Activated CD4-positive, alpha-beta T cell treated with anti-CD3 and anti-CD28 coated beads, Interleukin-2, amount 10 ng/mL, durations not matched to agents 24 days and 14 days (primary cell): ENCODE data around the gene CD6. TPM values are rescaled to one million over a fixed set of nuclear protein-coding genes. Genes with fewer than 3 reads are reported as not detected.

Experiments used
- DNase-seq: peaks from one replicate; pipeline ENCODE4 v3.0.0; 2022
- H3K27ac Mint-ChIP-seq: one replicate; pipeline ENCODE4 v1.8.0; 2022; ENCODE audit warnings: mild to moderate bottlenecking, mixed read lengths
- H3K27me3 Mint-ChIP-seq: one replicate; pipeline ENCODE4 v1.8.0; 2022; ENCODE audit warnings: mixed read lengths
- H3K36me3 Mint-ChIP-seq: one replicate; pipeline ENCODE4 v1.8.0; 2022; ENCODE audit warnings: low read depth, mild to moderate bottlenecking, mixed read lengths
- H3K4me1 Mint-ChIP-seq: one replicate; pipeline ENCODE4 v1.8.0; 2021; ENCODE audit warnings: mixed read lengths
- H3K4me3 Mint-ChIP-seq: one replicate; pipeline ENCODE4 v1.8.0; 2022; ENCODE audit warnings: mild to moderate bottlenecking, moderate library complexity, mixed read lengths
- H3K9me3 Mint-ChIP-seq: one replicate; pipeline ENCODE4 v1.8.0; 2021; ENCODE audit warnings: mixed read lengths
- intact Hi-C: fragments of 100-400 bp; cut with micrococcal nuclease; formaldehyde crosslinking; loops from one replicate; pipeline ENCODE4 v1.15.1; 2023
- total RNA-seq: library from RNA; stranded (reverse); gene quantifications from 2 replicates; pipeline ENCODE4 v1.2.3, GENCODE V29; 2022

CD6 gene
- total RNA-seq, 1 donor from 2014 or later, result 421 TPM

DNA sequence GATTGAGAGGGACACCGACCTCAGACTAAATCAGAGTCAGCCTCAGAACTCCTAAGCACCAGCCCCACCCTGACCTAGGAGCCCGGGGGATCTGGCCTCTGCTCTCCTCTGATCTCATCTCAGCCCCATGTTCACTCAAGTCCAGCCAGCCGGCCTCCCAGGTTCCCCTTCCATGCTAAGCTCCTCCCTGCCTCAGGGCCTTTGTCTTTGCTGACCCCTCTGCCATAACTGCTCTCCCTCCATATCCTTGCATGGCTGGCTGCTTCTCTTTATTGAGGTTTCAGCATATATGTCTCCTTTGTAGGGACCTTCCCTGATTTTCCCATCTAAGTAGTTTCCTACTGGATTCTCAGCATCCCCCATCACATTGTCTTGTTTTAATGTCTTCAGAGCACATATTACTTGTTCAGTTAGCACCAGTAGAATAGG is 18.7 kb upstream of the CD6 start:
- intact Hi-C loops, result loop anchor here (1.0 kb wide), 1 partner anchor 37 kb away; no protein-coding TSS in a partner anchor
- Mint-ChIP-seq H3K27ac (peak overlapping the region; percentile 20), H3K9me3 (no peaks in the 10 kb centered on the region), H3K36me3 (no peaks in the 10 kb centered on the region), H3K4me1 (peaks cover 16% of the 10 kb centered on the region), H3K4me3 (peak overlapping the region; percentile 82), H3K27me3 (peaks cover 35% of the 10 kb centered on the region)
- no peak for DNase-seq

DNA sequence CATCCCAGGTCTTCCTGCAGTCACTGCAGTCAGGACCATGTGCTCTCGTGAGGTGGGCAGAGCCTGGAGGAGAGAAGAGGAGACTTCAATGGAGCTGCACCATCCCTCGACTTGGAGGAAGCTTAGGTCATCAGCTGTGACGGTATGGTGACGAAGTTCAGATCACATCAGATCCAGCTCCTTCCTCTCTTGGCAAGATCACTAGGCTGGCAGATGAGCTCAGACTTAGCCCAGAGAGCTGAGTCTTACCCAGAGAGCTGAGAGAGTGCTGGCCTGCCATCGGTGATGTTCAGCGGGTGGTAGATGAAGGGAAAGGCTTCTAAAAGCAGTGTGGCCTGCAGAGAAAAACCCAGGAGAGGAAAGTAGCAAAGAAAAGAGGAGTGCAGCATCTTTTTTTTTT is 17.7 kb upstream of the CD6 start:
- peaks cover 31% of the 10 kb centered on the region for H3K27me3 Mint-ChIP-seq
- intact Hi-C loops, result no loop called here
- H3K9me3 Mint-ChIP-seq, result no peaks in the 10 kb centered on the region
- H3K36me3 Mint-ChIP-seq, result no peaks in the 10 kb centered on the region
- H3K4me1 Mint-ChIP-seq, result peaks cover 16% of the 10 kb centered on the region
- no peak overlapping the region for H3K27ac Mint-ChIP-seq
- no peak overlapping the region for H3K4me3 Mint-ChIP-seq
- DNase-seq, result no peak

DNA sequence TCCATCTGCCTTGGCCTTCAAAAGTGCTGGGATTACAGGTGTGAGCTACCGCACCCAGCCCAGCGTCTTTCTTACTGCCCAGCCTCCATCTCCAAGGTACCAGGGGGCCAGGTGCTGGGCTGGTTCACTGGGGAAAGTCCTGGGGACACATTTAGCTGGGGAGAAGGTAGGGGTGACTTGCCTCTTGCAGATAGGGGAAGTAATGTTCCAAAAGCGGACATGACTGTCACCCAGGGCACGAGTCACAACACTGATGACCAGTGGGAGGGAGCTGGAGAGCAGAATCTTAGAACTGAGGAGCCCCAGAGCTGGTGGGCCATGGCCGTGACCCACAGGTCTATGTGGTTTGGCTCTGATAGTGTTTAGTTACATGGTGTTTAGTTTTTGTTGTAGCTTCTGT is 17.1 kb upstream of the CD6 start:
- Mint-ChIP-seq H3K9me3 (no peaks in the 10 kb centered on the region), H3K36me3 (no peaks in the 10 kb centered on the region), H3K27ac (no peak overlapping the region), H3K27me3 (peaks cover 30% of the 10 kb centered on the region), H3K4me3 (no peak overlapping the region), H3K4me1 (peaks cover 16% of the 10 kb centered on the region)
- intact Hi-C loops, result no loop called here
- DNase-seq, result no peak

DNA sequence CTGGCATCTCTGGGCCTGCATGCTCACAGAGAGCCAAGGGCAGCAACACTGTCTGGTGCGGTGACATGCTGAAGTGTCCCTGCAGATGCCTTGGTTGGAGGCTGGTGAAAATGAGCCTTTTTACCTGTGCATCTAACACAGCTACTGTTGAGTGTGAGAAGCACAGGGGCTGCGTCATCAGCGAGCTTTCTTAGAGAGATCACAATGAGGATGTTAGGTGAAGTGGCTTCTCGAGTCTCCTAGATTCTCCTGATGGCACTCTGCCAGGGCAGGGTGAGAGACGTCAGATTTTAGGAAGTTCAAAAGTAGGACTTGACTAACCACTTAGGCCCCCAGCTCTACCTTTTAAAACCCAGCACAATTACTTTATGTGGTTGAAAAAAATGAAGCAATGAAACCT is 15.9 kb upstream of the CD6 start:
- no peaks in the 10 kb centered on the region for H3K9me3 Mint-ChIP-seq
- no peak for DNase-seq
- peaks cover 16% of the 10 kb centered on the region for H3K4me1 Mint-ChIP-seq
- peaks cover 36% of the 10 kb centered on the region for H3K27me3 Mint-ChIP-seq
- intact Hi-C loops, result no loop called here
- H3K27ac Mint-ChIP-seq, result no peak overlapping the region
- H3K36me3 Mint-ChIP-seq, result no peaks in the 10 kb centered on the region
- H3K4me3 Mint-ChIP-seq, result no peak overlapping the region

DNA sequence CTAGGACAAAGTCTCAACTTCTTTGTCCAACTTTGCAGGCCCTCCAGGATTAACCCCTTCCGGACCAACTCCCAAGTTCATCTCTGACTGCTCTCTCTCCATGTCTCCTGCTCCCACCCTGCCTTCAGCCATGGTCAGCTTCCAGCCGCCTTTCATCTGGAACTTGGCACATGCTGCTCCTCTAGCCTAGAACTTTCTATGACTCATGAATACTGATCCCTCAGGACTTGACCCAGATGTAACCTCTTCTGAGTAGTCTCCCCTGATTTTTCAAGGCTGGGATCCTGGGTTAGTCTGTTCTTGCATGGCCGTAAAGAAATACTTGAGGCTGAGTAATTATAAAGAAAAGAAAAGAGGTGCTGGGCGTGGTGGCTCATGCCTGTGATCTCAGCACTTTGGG is 14.3 kb upstream of the CD6 start:
- DNase-seq, result no peak
- H3K4me1 Mint-ChIP-seq, result peaks cover 9% of the 10 kb centered on the region
- no peaks in the 10 kb centered on the region for H3K9me3 Mint-ChIP-seq
- no peak overlapping the region for H3K27ac Mint-ChIP-seq
- H3K4me3 Mint-ChIP-seq, result no peak overlapping the region
- intact Hi-C loops, result no loop called here
- no peaks in the 10 kb centered on the region for H3K36me3 Mint-ChIP-seq
- H3K27me3 Mint-ChIP-seq, result peaks cover 39% of the 10 kb centered on the region

DNA sequence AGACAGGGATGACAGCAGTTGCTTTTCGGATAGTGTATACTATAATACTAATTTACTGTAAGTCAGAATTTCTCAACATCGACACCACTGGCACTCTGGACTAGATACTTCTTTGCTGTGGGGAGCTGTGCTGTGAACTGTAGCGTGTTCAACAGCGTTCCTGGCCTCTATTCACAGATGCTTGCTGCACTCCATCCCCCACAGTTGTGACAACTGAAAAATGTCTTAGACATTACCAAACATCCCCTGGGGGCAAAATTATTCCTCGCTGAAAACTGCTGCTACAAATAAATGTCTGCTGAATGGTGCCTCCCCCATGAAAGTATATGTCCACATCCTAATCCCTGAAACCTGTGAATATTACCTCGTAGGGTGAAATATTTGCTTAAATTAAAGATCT is 12.0 kb upstream of the CD6 start:
- Mint-ChIP-seq H3K4me3 (no peak overlapping the region), H3K36me3 (no peaks in the 10 kb centered on the region), H3K27me3 (peaks cover 32% of the 10 kb centered on the region), H3K9me3 (no peaks in the 10 kb centered on the region), H3K4me1 (no peaks in the 10 kb centered on the region), H3K27ac (no peak overlapping the region)
- no peak for DNase-seq
- intact Hi-C loops, result no loop called here

DNA sequence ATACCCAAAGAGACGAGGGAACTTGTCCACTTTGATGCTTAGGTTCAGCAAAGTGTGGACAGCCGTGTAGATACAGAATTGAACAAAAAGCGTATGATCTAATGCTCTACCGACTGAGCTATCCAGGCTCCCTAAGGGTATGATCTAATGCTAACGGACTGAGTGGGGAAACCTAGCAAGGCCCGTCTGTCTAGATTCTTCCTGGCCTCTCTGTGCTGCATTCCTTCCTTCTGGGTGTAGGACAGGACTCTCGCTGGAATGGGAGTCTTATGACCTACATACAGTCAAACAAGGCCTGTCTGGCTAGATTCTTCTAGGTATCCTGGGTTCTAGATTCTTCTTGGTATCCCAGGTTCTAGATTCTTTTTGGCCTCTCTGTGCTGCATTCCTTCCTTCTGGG is 11.1 kb upstream of the CD6 start:
- Mint-ChIP-seq H3K27ac (no peak overlapping the region), H3K9me3 (no peaks in the 10 kb centered on the region), H3K4me1 (no peaks in the 10 kb centered on the region), H3K36me3 (no peaks in the 10 kb centered on the region), H3K27me3 (peaks cover 33% of the 10 kb centered on the region), H3K4me3 (no peak overlapping the region)
- intact Hi-C loops, result no loop called here
- DNase-seq, result no peak

DNA sequence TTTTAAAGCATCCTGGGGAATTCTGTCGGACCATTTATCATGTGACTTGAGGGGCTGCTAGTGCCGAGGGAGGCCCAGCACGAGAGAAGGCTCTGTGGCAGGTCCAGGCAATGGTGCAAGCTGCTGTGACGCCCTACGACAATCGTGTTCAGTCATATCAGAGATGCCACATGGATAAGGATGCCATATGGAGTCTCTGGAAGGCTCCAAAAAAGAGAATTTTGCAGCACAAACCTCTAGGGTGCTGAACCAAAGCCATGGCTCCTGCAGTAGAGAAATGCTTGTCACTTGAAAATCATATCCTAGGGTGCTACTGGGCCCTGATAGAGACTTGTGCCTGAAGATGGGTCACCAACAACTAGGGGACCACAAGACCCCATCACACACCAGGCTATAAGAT is 6.7 kb upstream of the CD6 start:
- no peaks in the 10 kb centered on the region for H3K9me3 Mint-ChIP-seq
- H3K4me3 Mint-ChIP-seq, result no peak overlapping the region
- H3K27me3 Mint-ChIP-seq, result peaks cover 34% of the 10 kb centered on the region
- H3K27ac Mint-ChIP-seq, result no peak overlapping the region
- peaks cover 3% of the 10 kb centered on the region for H3K4me1 Mint-ChIP-seq
- peaks cover 2% of the 10 kb centered on the region for H3K36me3 Mint-ChIP-seq
- intact Hi-C loops, result no loop called here
- DNase-seq, result no peak

DNA sequence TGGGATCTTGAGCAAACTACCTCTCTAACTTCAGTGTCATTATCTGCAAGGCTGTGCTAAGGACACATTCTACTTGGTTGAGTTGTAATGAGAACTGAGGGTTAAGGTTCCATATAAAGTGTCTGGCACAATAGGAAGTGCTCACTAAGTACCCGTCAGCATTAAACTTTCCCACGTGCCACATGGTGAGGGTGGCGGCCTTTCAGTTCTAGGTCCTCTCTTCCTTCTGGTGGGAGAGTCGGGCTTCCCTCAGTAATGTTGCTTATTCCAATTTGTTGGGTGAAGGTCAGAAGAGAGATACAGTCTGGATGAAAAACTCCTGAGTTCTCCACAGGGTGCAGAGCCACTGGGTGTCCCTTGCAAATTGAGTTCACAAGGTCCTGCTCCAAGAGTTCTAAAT is 4.6 kb upstream of the CD6 start:
- Mint-ChIP-seq H3K9me3 (no peaks in the 10 kb centered on the region), H3K27me3 (peaks cover 17% of the 10 kb centered on the region), H3K27ac (no peak overlapping the region), H3K36me3 (peaks cover 5% of the 10 kb centered on the region), H3K4me1 (peaks cover 18% of the 10 kb centered on the region), H3K4me3 (no peak overlapping the region)
- no peak for DNase-seq
- intact Hi-C loops, result no loop called here

DNA sequence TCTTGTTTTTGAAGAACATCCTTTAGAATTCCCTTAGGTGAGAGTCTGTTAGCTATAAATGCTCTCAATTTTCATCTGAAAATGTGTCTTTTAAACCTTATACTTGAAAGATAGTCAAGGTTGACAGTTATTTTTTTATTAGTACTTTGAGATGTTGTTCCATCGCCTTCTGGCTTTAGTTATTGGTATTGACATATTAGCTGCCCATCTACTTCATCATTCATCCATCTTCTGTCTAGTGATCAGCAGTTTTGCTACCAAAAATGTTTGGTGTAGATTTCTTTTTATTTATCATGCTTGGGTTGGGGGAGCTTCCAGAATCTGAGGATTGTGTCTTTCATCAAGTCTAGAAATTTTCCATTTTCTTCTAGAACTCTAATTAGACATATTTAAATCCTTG is 3.3 kb upstream of the CD6 start:
- no peak for DNase-seq
- peaks cover 11% of the 10 kb centered on the region for H3K27me3 Mint-ChIP-seq
- H3K4me3 Mint-ChIP-seq, result no peak overlapping the region
- H3K9me3 Mint-ChIP-seq, result no peaks in the 10 kb centered on the region
- no peak overlapping the region for H3K27ac Mint-ChIP-seq
- peaks cover 18% of the 10 kb centered on the region for H3K4me1 Mint-ChIP-seq
- H3K36me3 Mint-ChIP-seq, result peaks cover 14% of the 10 kb centered on the region
- intact Hi-C loops, result no loop called here

DNA sequence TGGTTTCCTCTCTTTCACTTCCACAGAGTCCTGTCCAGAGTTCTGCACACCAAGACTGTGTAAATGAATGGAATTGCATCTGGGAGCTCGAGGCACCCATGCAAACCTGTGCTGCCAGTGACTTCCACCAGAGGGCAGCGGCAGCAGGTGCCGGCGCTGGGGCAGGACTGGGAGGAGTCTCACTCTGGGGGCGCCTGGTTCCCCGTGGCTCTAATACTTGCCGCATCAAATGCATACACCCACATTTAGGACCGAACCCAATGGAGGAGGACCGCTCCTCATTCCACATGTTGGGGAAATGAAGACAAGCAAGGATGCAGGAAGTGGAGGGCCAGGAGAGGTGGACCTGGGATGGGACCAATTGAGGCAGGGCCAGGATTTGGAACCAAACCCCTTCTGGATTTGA is 1.1 kb upstream of the CD6 start:
- Mint-ChIP-seq H3K4me3 (peak overlapping the region; percentile 93), H3K4me1 (peaks cover 25% of the 10 kb centered on the region), H3K36me3 (peaks cover 34% of the 10 kb centered on the region), H3K9me3 (no peaks in the 10 kb centered on the region), H3K27me3 (peaks cover 11% of the 10 kb centered on the region), H3K27ac (peak overlapping the region; percentile 64)
- intact Hi-C loops, result loop anchor here (1.0 to 2.0 kb wide), 3 partner anchors 52 to 217 kb away; no protein-coding TSS in a partner anchor
- peak; percentile 95 for DNase-seq

DNA sequence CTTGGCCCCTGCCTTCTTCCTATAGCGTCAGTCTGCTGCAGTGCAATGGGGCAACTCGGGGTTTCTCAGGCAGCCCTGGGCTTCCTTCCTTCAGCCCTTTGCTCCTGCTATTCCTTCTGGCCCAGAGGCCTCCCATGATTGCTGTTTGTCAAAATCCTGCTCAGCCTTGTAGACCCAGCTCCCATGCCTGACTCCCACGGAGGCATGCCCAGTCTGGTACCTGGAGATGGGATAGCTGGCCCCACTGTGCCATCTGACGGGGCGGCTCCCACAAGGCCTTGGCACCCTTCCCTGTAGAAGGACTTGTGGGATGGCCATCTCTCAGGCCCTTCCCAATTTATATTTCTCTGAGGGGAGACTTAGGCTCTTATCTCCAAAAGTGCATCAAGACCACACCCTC is 590 bp upstream of the CD6 start:
- Mint-ChIP-seq H3K27me3 (peaks cover 7% of the 10 kb centered on the region), H3K4me1 (peaks cover 25% of the 10 kb centered on the region), H3K4me3 (peak overlapping the region; percentile 93), H3K9me3 (no peaks in the 10 kb centered on the region), H3K36me3 (peaks cover 36% of the 10 kb centered on the region), H3K27ac (peak overlapping the region; percentile 99)
- DNase-seq, result peak; percentile 67
- intact Hi-C loops, result loop anchor here (1.0 to 2.0 kb wide), 3 partner anchors 52 to 216 kb away; no protein-coding TSS in a partner anchor

DNA sequence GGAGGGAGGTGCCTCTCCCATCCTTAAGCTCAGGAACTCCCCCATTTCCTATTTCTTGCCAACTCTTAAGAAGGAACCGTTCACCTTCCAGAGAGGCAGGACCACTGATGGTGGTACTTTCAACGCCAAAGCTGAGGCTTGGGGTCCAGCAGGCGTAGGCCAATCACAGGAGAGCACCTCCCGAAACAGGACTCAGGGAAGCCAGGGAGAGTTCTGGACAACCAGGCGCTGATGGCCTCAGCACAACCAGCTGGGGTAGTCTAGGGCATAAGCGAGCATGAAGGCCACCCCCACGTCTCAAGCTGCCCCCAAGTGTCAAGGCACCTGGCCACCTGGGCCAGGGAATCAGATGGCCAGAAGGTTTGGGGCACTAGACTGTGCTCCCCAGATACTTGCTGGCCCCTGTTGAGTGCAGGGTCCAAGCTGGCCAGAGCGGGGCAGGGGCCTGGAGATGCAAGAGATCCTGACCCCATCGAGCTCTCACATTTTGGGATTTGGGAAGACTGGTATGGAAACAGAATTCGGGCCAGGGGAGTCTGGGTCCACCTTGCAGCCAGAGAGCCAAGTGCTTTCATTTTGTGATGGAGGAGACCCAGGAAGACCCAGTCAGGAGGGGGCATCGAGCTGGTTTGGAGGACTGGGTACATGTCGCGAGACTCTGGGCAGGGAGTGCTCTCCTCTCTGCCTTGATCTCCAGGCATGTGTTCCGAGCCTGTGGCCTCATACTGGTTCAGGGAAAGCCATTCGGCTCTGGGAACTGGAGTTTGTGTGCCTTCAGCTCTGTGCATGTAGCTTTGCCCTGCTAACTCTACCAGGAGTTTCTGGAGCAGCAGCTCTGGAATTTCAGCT is 926 bp downstream of the CD6 start:
- Mint-ChIP-seq H3K27me3 (peaks cover 6% of the 10 kb centered on the region), H3K27ac (peak overlapping the region; percentile 99), H3K4me1 (peaks cover 38% of the 10 kb centered on the region), H3K36me3 (peaks cover 48% of the 10 kb centered on the region), H3K9me3 (peaks cover 3% of the 10 kb centered on the region), H3K4me3 (peak overlapping the region; percentile 93)
- intact Hi-C loops, result loop anchor here (1.0 kb wide), 1 partner anchor 57 kb away; no protein-coding TSS in a partner anchor
- DNase-seq, result peak; percentile 82

DNA sequence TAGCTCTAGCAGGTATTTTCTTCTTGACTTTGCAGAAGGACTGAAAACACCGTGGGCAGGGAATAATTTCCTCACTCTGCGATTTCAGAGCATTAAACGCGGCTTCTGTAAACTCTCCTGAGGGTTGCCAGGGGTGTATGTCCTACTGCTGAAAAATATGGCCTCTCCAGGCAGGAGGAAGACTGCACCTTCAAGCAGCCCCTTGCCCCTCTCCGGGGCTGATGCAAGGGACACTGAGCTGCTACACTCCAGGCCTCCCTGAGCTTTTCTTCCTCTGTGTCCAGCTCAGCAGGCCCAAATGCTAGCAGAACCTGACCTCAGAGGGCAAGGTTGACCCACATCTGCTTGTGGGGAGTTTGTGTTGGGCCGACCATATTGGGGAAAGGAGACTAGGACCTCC is 2.2 kb downstream of the CD6 start:
- peak; percentile 75 for DNase-seq
- peaks cover 56% of the 10 kb centered on the region for H3K36me3 Mint-ChIP-seq
- no peaks in the 10 kb centered on the region for H3K27me3 Mint-ChIP-seq
- intact Hi-C loops, result loop anchor here (1.0 kb wide), 1 partner anchor 13 kb away; no protein-coding TSS in a partner anchor
- peak overlapping the region; percentile 99 for H3K27ac Mint-ChIP-seq
- H3K9me3 Mint-ChIP-seq, result peaks cover 3% of the 10 kb centered on the region
- H3K4me3 Mint-ChIP-seq, result peak overlapping the region; percentile 93
- peaks cover 50% of the 10 kb centered on the region for H3K4me1 Mint-ChIP-seq
